NB4 (cell line): ENCODE results near the gene RAD51B.

ENCODE experiments used
- CTCF ChIP-seq: IDR thresholded peaks from one replicate; pipeline ENCODE4 v1.5.1; 2012; ENCODE audit warnings: low read depth, low read length
- POLR2A ChIP-seq: IDR thresholded peaks from 2 replicates; pipeline ENCODE4 v1.6.1; 2011; ENCODE audit warnings: mild to moderate bottlenecking; ENCODE audit not compliant: insufficient read length; ENCODE audit errors: extremely low read depth

GRCh38 chr14:68050177-68050576, 230.6 kb downstream of the RAD51B start:
- TF ChIP-seq CTCF (no peak), POLR2A (no peak)
